Right forelimb (tissue), 1 donor: ENCODE measurements around the gene KIR3DL3.
"Not testable (repeated sequence)": the region's sequence is repeated elsewhere in the genome, so short reads cannot be mapped to it uniquely, and the experiment has no call there.

Source experiments
- DNase-seq: peaks from one replicate; pipeline ENCODE4 v3.0.0-alpha.2; 2018

The KIR3DL3 gene

GRCh38 chr19:54724142-54724541, at the start of gene KIR3DL3:
Gene KIR3DL3, plus strand, starts transcription at chr19:54724442. Its CDS starts 55 bp downstream, at chr19:54724497.
- DNase-seq = no peak

GRCh38 chr19:54676210-54676834, 47.9 kb upstream of the KIR3DL3 start:
- not testable (repeated sequence) for DNase-seq

GRCh38 chr19:54677217-54677616, 47.0 kb upstream of the KIR3DL3 start:
- no peak for DNase-seq

GRCh38 chr19:54681596-54681995, 42.6 kb upstream of the KIR3DL3 start:
- not testable (repeated sequence) for DNase-seq

GRCh38 chr19:54682306-54682856, 41.9 kb upstream of the KIR3DL3 start:
- no peak for DNase-seq

GRCh38 chr19:54684527-54684926, 39.7 kb upstream of the KIR3DL3 start:
- peak; percentile 60 for DNase-seq

- DNase-seq = no peak
Observed at GRCh38 chr19:54691582-54692297, 32.5 kb upstream of the KIR3DL3 start.

GRCh38 chr19:54692298-54692615, 32.0 kb upstream of the KIR3DL3 start:
- no peak for DNase-seq

GRCh38 chr19:54694648-54695047, 29.6 kb upstream of the KIR3DL3 start:
- DNase-seq = no peak

- DNase-seq = no peak
Observed at GRCh38 chr19:54696117-54696548, 28.1 kb upstream of the KIR3DL3 start.

- DNase-seq = no peak
Observed at GRCh38 chr19:54696766-54697165, 27.5 kb upstream of the KIR3DL3 start.

- not testable (repeated sequence) for DNase-seq
Observed at GRCh38 chr19:54697716-54698115, 26.5 kb upstream of the KIR3DL3 start.

- no peak for DNase-seq
Observed at GRCh38 chr19:54704928-54705327, 19.3 kb upstream of the KIR3DL3 start.

- no peak for DNase-seq
Observed at GRCh38 chr19:54707962-54708361, 16.3 kb upstream of the KIR3DL3 start.

GRCh38 chr19:54708781-54709180, 15.5 kb upstream of the KIR3DL3 start:
- DNase-seq = no peak

- DNase-seq = no peak
Observed at GRCh38 chr19:54709212-54709948, 14.9 kb upstream of the KIR3DL3 start.

- DNase-seq = not testable (repeated sequence)
Observed at GRCh38 chr19:54709956-54710355, 14.3 kb upstream of the KIR3DL3 start.

- no peak for DNase-seq
Observed at GRCh38 chr19:54724644-54725043, 402 bp downstream of the KIR3DL3 start.

- no peak for DNase-seq
Observed at GRCh38 chr19:54725321-54725720, 1.1 kb downstream of the KIR3DL3 start.

- no peak for DNase-seq
Observed at GRCh38 chr19:54727562-54727961, 3.3 kb downstream of the KIR3DL3 start.

- DNase-seq = no peak
Observed at GRCh38 chr19:54728167-54728566, 3.9 kb downstream of the KIR3DL3 start.

- no peak for DNase-seq
Observed at GRCh38 chr19:54729416-54730188, 5.4 kb downstream of the KIR3DL3 start.

- no peak for DNase-seq
Observed at GRCh38 chr19:54731191-54731590, 6.9 kb downstream of the KIR3DL3 start.
